H9 (cell line): ENCODE measurements around the gene TMCC1. TPM values are rescaled to one million over a fixed set of nuclear protein-coding genes. Genes with fewer than 3 reads are reported as not detected.

Source experiments
- DNase-seq: peaks from one replicate; pipeline ENCODE4 v3.0.0-alpha.2; 2017
- H2AFZ ChIP-seq: one replicate; pipeline ENCODE4 v1.6.1; 2013; ENCODE audit warnings: mild to moderate bottlenecking, low read length, control low read depth, moderate library complexity
- H2AK5ac ChIP-seq: 2 replicates; pipeline ENCODE4 v1.6.1; 2013; ENCODE audit warnings: low read length, control low read depth, mixed read lengths; ENCODE audit not compliant: insufficient read length
- H2BK120ac ChIP-seq: one replicate; pipeline ENCODE4 v1.6.1; 2013; ENCODE audit warnings: low read depth, mild to moderate bottlenecking, low read length, control low read depth, inconsistent platforms; ENCODE audit not compliant: poor library complexity, severe bottlenecking
- H2BK12ac ChIP-seq: 2 replicates; pipeline ENCODE4 v1.6.1; 2013; ENCODE audit warnings: low read length, control low read depth, mixed read lengths, low read depth; ENCODE audit not compliant: insufficient read length
- H2BK15ac ChIP-seq: 2 replicates; pipeline ENCODE4 v1.6.1; 2013; ENCODE audit warnings: low read depth, low read length, control low read depth
- H2BK20ac ChIP-seq: one replicate; pipeline ENCODE4 v1.6.1; 2013; ENCODE audit warnings: low read depth, mild to moderate bottlenecking, low read length, control low read depth, inconsistent platforms; ENCODE audit not compliant: poor library complexity, severe bottlenecking
- H2BK5ac ChIP-seq: 2 replicates; pipeline ENCODE4 v1.6.1; 2013; ENCODE audit warnings: low read length, control low read depth, mixed read lengths; ENCODE audit not compliant: insufficient read length
- H3K14ac ChIP-seq: 2 replicates; pipeline ENCODE4 v1.6.1; 2013; ENCODE audit warnings: low read length, control low read depth; ENCODE audit not compliant: insufficient read depth
- H3K18ac ChIP-seq: 2 replicates; pipeline ENCODE4 v1.6.1; 2013; ENCODE audit warnings: low read depth, mild to moderate bottlenecking, mixed read lengths, low read length, control low read depth; ENCODE audit not compliant: insufficient read length
- H3K23ac ChIP-seq: 2 replicates; pipeline ENCODE4 v1.6.1; 2013; ENCODE audit warnings: low read length, control low read depth, mixed read lengths, low read depth; ENCODE audit not compliant: insufficient read length
- H3K23me2 ChIP-seq: 2 replicates; pipeline ENCODE4 v1.6.1; 2013; ENCODE audit warnings: low read depth, mild to moderate bottlenecking, mixed read lengths, low read length, control low read depth; ENCODE audit not compliant: insufficient read length, poor library complexity, severe bottlenecking
- H3K27ac ChIP-seq: 2 replicates; pipeline ENCODE4 v1.5.1; 2013; ENCODE audit warnings: low read length, control low read depth, mixed read lengths, low read depth; ENCODE audit not compliant: insufficient read length
- H3K27me3 ChIP-seq: 2 replicates; pipeline ENCODE4 v1.6.1; 2013; ENCODE audit warnings: low read length, control low read depth, inconsistent platforms; ENCODE audit not compliant: insufficient read depth
- H3K4ac ChIP-seq: 2 replicates; pipeline ENCODE4 v1.6.1; 2013; ENCODE audit warnings: low read depth, mild to moderate bottlenecking, control low read depth, inconsistent platforms, low read length, moderate library complexity
- H3K4me1 ChIP-seq: 2 replicates; pipeline ENCODE4 v1.6.1; 2013; ENCODE audit warnings: low read length, control low read depth, inconsistent platforms; ENCODE audit not compliant: insufficient read depth
- H3K4me2 ChIP-seq: 2 replicates; pipeline ENCODE4 v1.6.1; 2013; ENCODE audit warnings: low read length, control low read depth, mixed read lengths; ENCODE audit not compliant: insufficient read length, insufficient read depth
- H3K56ac ChIP-seq: 2 replicates; pipeline ENCODE4 v1.6.1; 2013; ENCODE audit warnings: low read depth, mild to moderate bottlenecking, mixed read lengths, low read length, control low read depth; ENCODE audit not compliant: insufficient read length
- H3K79me1 ChIP-seq: 2 replicates; pipeline ENCODE4 v1.6.1; 2013; ENCODE audit warnings: low read depth, mild to moderate bottlenecking, moderate library complexity, low read length, control low read depth, inconsistent platforms; ENCODE audit not compliant: insufficient read depth, poor library complexity, severe bottlenecking
- H3K79me2 ChIP-seq: 2 replicates; pipeline ENCODE4 v1.6.1; 2013; ENCODE audit warnings: low read length, control low read depth, inconsistent platforms; ENCODE audit not compliant: insufficient read depth
- H3K9ac ChIP-seq: 2 replicates; pipeline ENCODE4 v1.6.1; 2013; ENCODE audit warnings: low read length, control low read depth, mixed read lengths; ENCODE audit not compliant: insufficient read length; ENCODE audit errors: extremely low read depth
- H3K9me3 ChIP-seq: one replicate; pipeline ENCODE4 v1.6.1; 2013; ENCODE audit warnings: low read depth, low read length, inconsistent platforms; ENCODE audit not compliant: control insufficient read depth
- H3T11ph ChIP-seq: one replicate; pipeline ENCODE4 v1.6.1; 2013; ENCODE audit warnings: mild to moderate bottlenecking, low read length, control low read depth, inconsistent platforms
- H4K20me1 ChIP-seq: one replicate; pipeline ENCODE4 v1.6.1; 2013; ENCODE audit not compliant: control insufficient read depth, insufficient read length, insufficient read depth
- H4K5ac ChIP-seq: 2 replicates; pipeline ENCODE4 v1.6.1; 2013; ENCODE audit warnings: low read depth, mild to moderate bottlenecking, mixed read lengths, low read length, control low read depth; ENCODE audit not compliant: insufficient read length
- H4K8ac ChIP-seq: replicated peaks from 2 replicates; pipeline ENCODE4 v1.6.1; 2013; ENCODE audit warnings: low read length, control low read depth, mixed read lengths, low read depth; ENCODE audit not compliant: insufficient read length
- H4K91ac ChIP-seq: 2 replicates; pipeline ENCODE4 v1.6.1; 2013; ENCODE audit warnings: low read depth, mild to moderate bottlenecking, moderate library complexity, mixed read lengths, low read length, control low read depth; ENCODE audit not compliant: insufficient read length
- H3K27ac Mint-ChIP-seq, 3 experiments: 2 replicates in 2 of 3; 3 replicates in 1 of 3; pipeline ENCODE4 v1.8.0; 2020 to 2021; ENCODE audit warnings: mixed read lengths in 3 of 3, mild to moderate bottlenecking in 1 of 3, moderate library complexity in 1 of 3
- H3K27me3 Mint-ChIP-seq: 2 replicates; pipeline ENCODE4 v1.8.0; 2021; ENCODE audit warnings: low read depth, mild to moderate bottlenecking, moderate library complexity, mixed read lengths
- H3K36me3 Mint-ChIP-seq, 3 experiments: 2 replicates in 2 of 3; 3 replicates in 1 of 3; pipeline ENCODE4 v1.8.0; 2020 to 2021; ENCODE audit warnings: low read depth in 3 of 3, mixed read lengths in 3 of 3; ENCODE audit not compliant: insufficient read depth in 1 of 3
- H3K4me1 Mint-ChIP-seq, 2 experiments: 2 replicates each; pipeline ENCODE4 v1.8.0; 2020; ENCODE audit warnings: mixed read lengths in 2 of 2
- H3K4me3 Mint-ChIP-seq, 2 experiments: 2 replicates in 1 of 2; 3 replicates in 1 of 2; pipeline ENCODE4 v1.8.0; 2020 to 2021; ENCODE audit warnings: mild to moderate bottlenecking in 2 of 2, mixed read lengths in 2 of 2, moderate library complexity in 1 of 2
- H3K9me3 Mint-ChIP-seq, 2 experiments: 2 replicates in 1 of 2; 3 replicates in 1 of 2; pipeline ENCODE4 v1.8.0; 2020; ENCODE audit warnings: mild to moderate bottlenecking in 2 of 2, mixed read lengths in 2 of 2, moderate library complexity in 1 of 2
- CTCF ChIP-seq: fragments of 200-600 bp; sonication (generic); conservative IDR thresholded peaks from 3 replicates; pipeline ENCODE4 v1.8.0; 2021; ENCODE audit warnings: antibody characterized with exemption, mild to moderate bottlenecking
- WGBS: extraction: QIAGEN DNeasy Blood & Tissue Kit; methylation state at CpG from one replicate; pipeline ENCODE4 v1.1.7; 2013; ENCODE audit warnings: missing lambda C conversion rate, low lambda C conversion rate, mixed read lengths; ENCODE audit not compliant: insufficient read length; ENCODE audit errors: extremely low coverage; 5-methylcytosine and 5-hydroxymethylcytosine counted together
- total RNA-seq: library from RNA; stranded (reverse); gene quantifications from 2 replicates; pipeline ENCODE4 v1.2.1, GENCODE V29; 2021

Gene TMCC1
- total RNA-seq, 1 experiment from 2014 or later: 24.4 TPM

GRCh38 chr3:129738172-129738571, 155.3 kb downstream of the TMCC1 start:
- Histone ChIP-seq H3K18ac (no peak overlapping the region), H3K14ac (no peak overlapping the region), H2BK15ac (no peak overlapping the region), H3K79me1 (no peaks in the 10 kb centered on the region), H4K91ac (no peak overlapping the region), H2BK12ac (no peak overlapping the region), H4K8ac (no peak overlapping the region), H4K5ac (no peak overlapping the region), H3K9ac (no peak overlapping the region), H3K4me1 (no peaks in the 10 kb centered on the region), H3K4me2 (no peak overlapping the region), H2BK120ac (no peak overlapping the region), H3K27ac (no peak overlapping the region), H3K4ac (no peak overlapping the region), H2BK20ac (no peak overlapping the region), H2AFZ (no peak overlapping the region), H4K20me1 (no peaks in the 10 kb centered on the region), H2BK5ac (no peak overlapping the region), H3T11ph (no peak overlapping the region), H3K23me2 (no peaks in the 10 kb centered on the region), H2AK5ac (no peak overlapping the region), H3K56ac (no peak overlapping the region), H3K9me3 (no peaks in the 10 kb centered on the region), H3K79me2 (no peaks in the 10 kb centered on the region), H3K23ac (no peak overlapping the region), H3K27me3 (no peaks in the 10 kb centered on the region)
- TF ChIP-seq CTCF: no peak
- no peak overlapping the region for H3K27ac Mint-ChIP-seq
- WGBS: no CpG with 5 or more reads among the region's 5 CpGs
- H3K9me3 Mint-ChIP-seq: no peaks in the 10 kb centered on the region
- no peaks in the 10 kb centered on the region for H3K27me3 Mint-ChIP-seq
- no peak for DNase-seq
- H3K4me3 Mint-ChIP-seq: no peak overlapping the region
- H3K36me3 Mint-ChIP-seq: no peaks in the 10 kb centered on the region
- H3K4me1 Mint-ChIP-seq: peaks cover 3 to 5% of the 10 kb centered on the region in 2 experiments
